ENCODE data around the gene ADARB2.

Gene ADARB2

DNA sequence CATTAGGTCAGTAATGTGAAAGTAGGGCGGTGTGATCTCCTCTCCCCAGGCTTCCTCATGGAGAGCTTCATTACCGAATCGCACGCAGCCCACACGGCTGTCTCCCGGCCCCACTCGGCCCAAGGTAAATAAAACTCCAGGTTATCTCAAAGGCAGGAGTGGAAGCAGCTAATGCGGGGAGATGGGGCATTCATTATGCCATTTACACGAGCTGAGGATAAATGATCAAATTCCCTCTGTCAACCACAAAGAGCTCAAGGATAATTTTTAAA, 93.5 kb downstream of the ADARB2 start:
- DNase-seq (ENCODE audit: low spot score) (no peak), FAIRE-seq (no peak)

- DNase-seq (ENCODE audit: low spot score): peak; percentile 29
- no peak for FAIRE-seq
Observed at GRCh38 chr10:1643161-1643907, 94.0 kb downstream of the ADARB2 start.

- DNase-seq (ENCODE audit: low spot score) (no peak), FAIRE-seq (no peak)
Observed at GRCh38 chr10:1642600-1643160, 94.6 kb downstream of the ADARB2 start.

GRCh38 chr10:1641402-1641801, 95.9 kb downstream of the ADARB2 start:
- FAIRE-seq (no peak), DNase-seq (ENCODE audit: low spot score) (no peak)

DNA sequence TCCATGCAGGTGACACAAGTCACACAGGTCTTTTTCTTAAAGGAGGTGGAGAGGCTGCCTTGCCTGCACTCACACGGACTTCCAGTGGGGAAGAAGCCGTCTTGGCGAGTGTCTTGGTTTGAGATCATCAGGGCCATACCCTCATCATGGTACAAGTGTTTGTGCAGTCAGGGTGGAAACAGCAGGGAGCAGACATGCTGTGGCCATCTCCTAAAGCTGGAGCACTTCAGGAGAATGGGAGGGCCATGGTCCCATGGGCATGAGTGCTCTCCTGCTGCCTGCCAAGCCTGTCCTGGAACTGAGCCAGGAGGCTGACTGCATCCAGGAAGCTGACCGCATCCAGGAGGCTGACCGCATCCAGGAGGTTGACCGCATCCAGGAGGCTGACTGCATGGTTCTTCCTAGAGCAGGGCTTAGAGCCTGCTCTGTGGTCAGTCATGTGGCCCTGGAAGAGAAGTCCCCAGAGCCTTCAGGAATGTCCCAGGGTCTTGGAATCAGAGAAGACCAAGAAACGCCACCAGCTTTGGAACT, 98.4 kb downstream of the ADARB2 start:
- DNase-seq (ENCODE audit: low spot score) (peak; percentile 35), FAIRE-seq (no peak)

GRCh38 chr10:1635340-1635739, 102.0 kb downstream of the ADARB2 start:
- DNase-seq (ENCODE audit: low spot score) (no peak), FAIRE-seq (no peak)

DNA sequence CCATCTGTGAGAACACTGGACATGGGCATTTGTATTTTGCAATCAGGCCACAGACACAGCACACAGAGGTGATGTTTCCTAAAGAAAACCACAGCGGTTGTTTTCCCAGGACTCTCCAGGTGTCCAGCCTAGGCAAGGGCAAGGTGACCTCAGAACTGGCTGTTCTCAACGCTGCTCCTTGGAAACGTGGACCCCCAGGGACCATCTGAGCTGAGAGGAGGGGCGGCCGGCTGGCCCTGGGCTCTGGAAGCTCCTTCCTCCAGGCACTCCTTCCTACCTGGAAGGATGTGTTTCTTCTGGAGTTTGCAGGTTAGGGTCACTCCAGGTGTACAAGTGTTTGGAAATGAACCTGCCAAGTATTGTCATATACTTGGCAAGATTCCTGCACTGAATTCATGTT, 103.1 kb downstream of the ADARB2 start:
- FAIRE-seq: no peak
- DNase-seq (ENCODE audit: low spot score): no peak

DNA sequence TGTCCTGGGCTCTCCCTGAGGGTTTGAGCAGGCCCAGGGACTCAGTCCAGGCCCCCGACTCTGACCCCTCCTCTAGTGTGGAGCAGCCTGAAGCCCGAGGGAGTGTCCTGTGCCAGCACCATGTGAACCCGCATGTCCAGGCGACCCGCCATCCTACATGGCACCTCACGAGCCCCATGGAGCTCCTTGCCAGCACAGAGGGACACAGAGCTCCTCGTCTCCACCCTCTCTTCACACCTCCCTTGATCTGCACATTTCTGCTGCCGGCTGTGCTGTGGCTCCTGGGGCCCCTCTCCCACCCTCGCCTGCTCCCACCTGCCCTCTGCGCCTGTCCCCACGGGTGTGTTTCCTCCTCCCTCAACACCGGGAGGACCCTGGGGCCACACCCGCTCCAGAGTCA, 103.5 kb downstream of the ADARB2 start:
- DNase-seq (ENCODE audit: low spot score): no peak
- no peak for FAIRE-seq

DNA sequence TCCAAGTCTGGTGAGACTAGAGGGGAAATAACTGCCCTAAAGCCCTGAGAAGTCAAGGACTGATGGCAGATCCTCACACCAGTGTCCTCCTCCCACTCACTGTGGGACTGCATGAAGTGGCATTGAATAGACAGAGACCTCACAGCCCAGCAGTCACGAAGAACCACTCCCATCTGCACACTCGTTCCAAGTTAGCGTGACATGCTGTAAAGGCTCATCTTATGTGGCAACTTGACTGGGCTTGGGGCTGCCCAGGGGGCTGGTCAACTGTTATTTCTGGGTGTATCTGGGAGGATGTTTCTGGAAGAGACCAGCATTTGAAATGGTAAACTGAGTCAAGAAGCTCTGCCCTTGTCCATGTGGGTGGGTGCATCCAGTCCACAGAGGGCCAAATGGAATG, 104.7 kb downstream of the ADARB2 start:
- DNase-seq (ENCODE audit: low spot score) (no peak), FAIRE-seq (no peak)

GRCh38 chr10:1632141-1632540, 105.2 kb downstream of the ADARB2 start:
- no peak for FAIRE-seq
- DNase-seq (ENCODE audit: low spot score): no peak

- FAIRE-seq (no peak), DNase-seq (ENCODE audit: low spot score) (no peak)
Observed at GRCh38 chr10:1631282-1631681, 106.0 kb downstream of the ADARB2 start.

DNA sequence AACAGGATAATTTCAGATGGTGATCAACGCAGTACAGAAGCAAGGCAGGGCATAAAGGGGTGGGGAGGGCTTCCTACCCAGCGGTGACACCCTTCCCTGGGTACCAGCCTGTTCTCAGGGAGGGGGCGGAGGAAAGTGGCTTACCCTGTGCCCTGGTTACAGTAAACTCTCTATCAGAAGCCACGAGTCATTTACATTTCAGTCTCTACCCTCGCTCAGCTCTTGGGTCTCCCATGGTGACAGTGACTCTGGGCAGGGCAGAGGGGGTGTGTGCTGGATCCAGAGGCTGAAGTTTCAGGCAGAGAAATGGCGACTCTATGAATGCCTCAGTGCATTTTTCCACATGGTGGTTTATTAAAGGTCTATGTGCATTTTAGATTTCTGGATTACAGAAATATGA, 107.0 kb downstream of the ADARB2 start:
- FAIRE-seq (no peak), DNase-seq (ENCODE audit: low spot score) (no peak)

DNA sequence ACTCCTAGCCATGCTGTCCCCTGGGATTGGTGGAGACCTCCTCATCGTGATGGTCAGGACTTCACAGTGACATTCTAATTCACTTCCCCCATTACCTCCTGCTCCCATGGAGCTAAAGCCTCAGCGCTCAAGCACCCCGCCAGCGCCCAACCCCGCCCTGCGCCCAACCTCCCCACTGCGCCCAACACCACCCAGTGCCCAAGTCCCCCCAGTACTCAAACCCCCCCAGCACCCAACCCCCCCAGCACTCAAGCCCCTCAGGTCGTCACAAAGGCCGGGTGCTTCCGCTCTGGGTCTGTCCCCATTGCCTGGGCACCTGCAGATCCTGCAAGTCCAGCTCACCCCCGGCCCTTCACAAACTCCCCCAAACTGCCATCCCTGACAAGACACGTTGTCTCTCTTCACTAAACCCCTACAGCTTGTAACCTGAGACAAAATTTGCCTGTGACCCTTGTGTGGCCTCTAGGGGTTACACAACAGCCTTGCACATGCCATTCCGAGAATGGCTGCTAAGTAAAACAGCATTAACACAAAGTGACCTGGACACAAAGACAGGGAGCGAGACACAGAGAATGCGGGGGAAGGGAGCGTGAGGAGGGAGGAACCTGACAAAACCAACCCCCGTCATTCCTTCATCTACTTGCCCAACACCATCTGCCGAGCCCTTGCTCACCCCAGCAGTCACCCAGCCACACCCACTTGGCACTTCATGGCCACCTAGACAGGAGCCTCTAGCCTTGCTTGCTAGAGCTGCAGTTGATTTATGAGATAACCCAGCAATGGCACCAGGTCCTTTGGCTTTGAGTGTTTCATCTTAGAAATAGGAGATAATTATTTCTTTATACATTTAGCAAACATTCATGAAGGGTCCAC, 107.8 kb downstream of the ADARB2 start:
- no peak for FAIRE-seq
- no peak for DNase-seq (ENCODE audit: low spot score)

DNA sequence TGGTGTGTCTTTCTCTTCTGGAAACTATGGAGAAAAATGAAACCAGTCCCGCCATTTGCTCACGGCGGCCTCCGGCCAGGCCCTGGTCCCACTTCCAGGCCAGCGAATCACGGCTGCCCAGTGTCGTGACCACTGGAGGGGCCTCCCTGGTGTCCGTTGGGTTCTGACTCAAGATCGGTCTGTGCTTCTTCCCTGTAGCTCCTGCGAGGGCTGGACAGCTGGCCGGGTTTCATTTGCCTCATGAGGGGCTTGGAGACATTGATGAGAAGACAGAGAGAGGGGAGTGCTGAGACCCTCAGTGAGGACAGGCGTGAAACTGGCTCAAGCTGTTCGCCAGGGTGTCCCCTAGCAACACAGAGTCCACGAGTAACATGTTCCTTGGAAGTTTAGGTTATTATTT, 108.6 kb downstream of the ADARB2 start:
- DNase-seq (ENCODE audit: low spot score) (no peak), FAIRE-seq (no peak)

GRCh38 chr10:1627945-1628344, 109.4 kb downstream of the ADARB2 start:
- DNase-seq (ENCODE audit: low spot score): no peak
- FAIRE-seq: no peak

DNA sequence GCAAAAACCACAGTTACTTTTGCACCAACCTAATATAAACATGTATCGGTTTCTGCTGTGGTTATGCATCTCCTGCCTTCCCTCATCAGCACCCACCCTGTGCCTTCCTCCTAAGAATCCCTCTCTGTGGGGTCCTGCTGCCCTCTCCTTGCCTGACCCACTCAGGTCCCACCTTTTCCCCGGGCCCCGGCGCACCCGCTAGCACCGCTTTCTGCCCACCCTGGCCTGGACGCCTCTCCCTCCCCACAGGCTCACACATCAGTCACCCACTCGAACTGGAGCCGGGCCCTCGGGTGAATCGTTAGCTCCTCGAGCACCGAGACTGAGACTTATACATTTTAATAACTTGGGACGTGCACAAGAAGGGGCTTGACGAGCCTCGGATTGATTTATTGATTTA, 110.5 kb downstream of the ADARB2 start:
- FAIRE-seq (no peak), DNase-seq (ENCODE audit: low spot score) (no peak)

- no peak for FAIRE-seq
Observed at GRCh38 chr10:1626410-1626809, 110.9 kb downstream of the ADARB2 start.

GRCh38 chr10:1625731-1626130, 111.6 kb downstream of the ADARB2 start:
- no peak for FAIRE-seq

More at GRCh38 chr10:1626410-1626809, 110.9 kb downstream of the ADARB2 start:
- DNase-seq (ENCODE audit: low spot score): no peak

DNA sequence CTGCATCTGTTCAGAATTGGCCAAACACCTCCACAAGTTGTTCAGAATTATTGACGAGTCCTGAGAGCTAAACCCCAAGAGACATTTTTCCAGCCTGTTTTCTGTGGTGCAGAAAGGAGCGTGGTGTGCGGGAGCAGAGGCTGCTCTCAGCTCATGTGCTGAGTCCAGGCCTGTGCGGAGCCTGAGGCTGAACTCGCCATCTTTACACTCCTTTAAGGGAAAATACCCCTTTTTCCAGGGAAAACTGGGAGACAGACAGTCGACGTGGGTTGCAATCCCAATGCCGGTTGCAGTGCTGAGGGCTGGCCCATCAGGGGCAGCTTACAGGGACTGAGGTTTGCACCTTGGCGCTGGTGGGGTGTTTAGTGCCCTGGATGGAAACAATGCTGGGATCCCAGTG, 112.2 kb downstream of the ADARB2 start:
- FAIRE-seq (no peak), DNase-seq (ENCODE audit: low spot score) (no peak)

More at GRCh38 chr10:1625731-1626130, 111.6 kb downstream of the ADARB2 start:
- DNase-seq (ENCODE audit: low spot score): no peak

DNA sequence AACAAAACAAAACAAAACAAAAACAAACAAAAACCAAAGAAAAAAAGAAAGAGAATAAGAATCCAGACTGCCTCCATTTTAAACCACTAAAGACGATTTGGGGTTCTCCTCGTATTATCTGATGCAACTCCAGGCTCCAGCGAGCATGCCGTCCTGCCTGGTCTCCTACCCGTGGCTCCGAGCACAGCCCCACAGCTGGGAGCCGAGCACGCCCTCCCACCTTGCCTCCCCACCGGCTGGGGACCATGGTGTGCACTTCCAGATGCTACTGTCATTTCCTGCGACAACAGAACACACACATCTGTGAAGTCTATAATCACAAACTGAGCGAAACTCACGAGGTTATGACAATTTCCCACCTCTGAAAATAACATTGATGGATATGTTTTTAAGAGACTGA, 113.1 kb downstream of the ADARB2 start:
- no peak for FAIRE-seq

DNA sequence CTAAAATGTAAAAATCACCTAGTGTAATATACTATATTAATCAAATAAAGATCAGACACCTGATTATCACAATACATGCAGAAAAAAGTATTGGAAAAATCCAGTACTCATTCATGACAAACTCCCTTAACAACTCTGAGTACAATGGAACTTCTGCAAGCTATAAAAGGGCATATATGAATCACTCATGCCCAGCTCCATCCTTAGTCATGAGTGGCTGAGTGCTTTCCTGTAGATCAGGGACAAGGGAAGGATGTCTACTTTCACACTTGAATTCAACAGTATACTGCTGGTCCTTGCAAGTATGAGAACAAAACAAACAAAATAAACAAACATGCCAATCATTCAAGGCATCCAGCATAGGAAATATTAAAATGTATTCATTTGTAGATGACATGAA, 116.5 kb downstream of the ADARB2 start:
- no peak for FAIRE-seq
- DNase-seq (ENCODE audit: low spot score): no peak

More for the DNA sequence above, 113.1 kb downstream of the ADARB2 start:
- DNase-seq (ENCODE audit: low spot score): no peak
